ENCODE results near the gene PHOSPHO1. TPM values are rescaled to one million over a fixed set of nuclear protein-coding genes. Genes with fewer than 3 reads are reported as not detected.
A peak's percentile ranks its signal among the peaks of the same experiment; 100 is the strongest.

PHOSPHO1 gene
- total RNA-seq, 1 experiment from 2014 or later, result 0.48 TPM

- Histone ChIP-seq H3K27me3 (replicated peaks; ENCODE audit: control insufficient read depth, insufficient read depth, low read length) (no peaks in the 10 kb centered on the region), H3K4me3 (ENCODE audit: low read depth, low read length) (no peak overlapping the region), H3K9me3 (no peaks in the 10 kb centered on the region), H3K36me3 (ENCODE audit: control insufficient read depth, insufficient read depth, low read length) (no peaks in the 10 kb centered on the region), H3K4me1 (peaks cover 9% of the 10 kb centered on the region)
- ChIA-PET CTCF (no interaction called here), POLR2A (no interaction called here)
- Mint-ChIP-seq H3K27ac (ENCODE audit: unreplicated experiment) (no peak overlapping the region), H3K27me3 (ENCODE audit: insufficient read depth, unreplicated experiment) (no peaks in the 10 kb centered on the region), H3K9me3 (ENCODE audit: unreplicated experiment) (no peaks in the 10 kb centered on the region), H3K4me3 (ENCODE audit: unreplicated experiment) (no peak overlapping the region), H3K4me1 (ENCODE audit: low read depth, unreplicated experiment) (peaks cover 14% of the 10 kb centered on the region), H3K36me3 (ENCODE audit: insufficient read depth, unreplicated experiment) (peaks cover 18% of the 10 kb centered on the region)
- intact Hi-C loops (cut with micrococcal nuclease; ENCODE audit: unreplicated experiment), result loop anchor here (10.0 kb wide), 1 partner anchor 241 kb away; no protein-coding TSS in a partner anchor
- no TSS peak for BruUV-seq (replicated peaks)
- no peak for TF ChIP-seq CTCF (IDR thresholded peaks at IDR 0.05; ENCODE audit: insufficient read depth in 1 of 2, low read depth in 1 of 2, low read length in 1 of 2, severe bottlenecking in 1 of 2, unreplicated experiment in 1 of 2)
- no peak for DNase-seq
These were observed 34.8 kb downstream of the PHOSPHO1 start for GRCh38 chr17:49195751-49196150.

DNA sequence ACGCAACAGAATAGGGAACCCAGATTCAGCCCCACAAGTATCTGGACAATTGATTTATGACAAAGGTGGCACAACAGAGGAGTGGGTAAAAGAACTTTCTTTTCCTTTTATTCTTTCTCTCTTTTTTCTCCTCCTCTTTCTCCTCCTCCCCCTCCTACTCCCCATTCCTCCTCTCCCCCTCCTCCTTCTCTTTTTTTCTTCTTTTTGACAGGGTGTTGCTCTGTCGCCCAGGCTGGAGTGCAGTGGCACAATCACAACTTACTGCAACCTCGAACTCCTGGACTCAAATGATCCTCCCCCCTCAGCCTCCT lies 36.3 kb downstream of the PHOSPHO1 start:
- intact Hi-C loops (cut with micrococcal nuclease; ENCODE audit: unreplicated experiment), result loop anchor here (5.0 to 10.0 kb wide), 4 partner anchors 62 to 302 kb away; partner anchors contain the start of genes ATP5MC1 and B4GALNT2
- Histone ChIP-seq H3K27me3 (replicated peaks; ENCODE audit: control insufficient read depth, insufficient read depth, low read length) (no peaks in the 10 kb centered on the region), H3K4me1 (peaks cover 9% of the 10 kb centered on the region), H3K4me3 (ENCODE audit: low read depth, low read length) (no peak overlapping the region), H3K9me3 (no peaks in the 10 kb centered on the region), H3K36me3 (ENCODE audit: control insufficient read depth, insufficient read depth, low read length) (no peaks in the 10 kb centered on the region)
- DNase-seq, result peak in 1 of 2 experiments; percentile 15
- ChIA-PET POLR2A (interaction anchor here (1.1 kb wide), 1 partner anchor 250 kb away, joined by 4 read pairs; the partner anchor contains the start of gene SNF8), CTCF (interaction anchor here (1.5 kb wide), 1 partner anchor 30 kb away, joined by 6 read pairs; no protein-coding TSS in a partner anchor)
- Mint-ChIP-seq H3K4me1 (ENCODE audit: low read depth, unreplicated experiment) (peaks cover 14% of the 10 kb centered on the region), H3K4me3 (ENCODE audit: unreplicated experiment) (peak overlapping the region; percentile 73), H3K27me3 (ENCODE audit: insufficient read depth, unreplicated experiment) (no peaks in the 10 kb centered on the region), H3K36me3 (ENCODE audit: insufficient read depth, unreplicated experiment) (peaks cover 18% of the 10 kb centered on the region), H3K9me3 (ENCODE audit: unreplicated experiment) (no peaks in the 10 kb centered on the region), H3K27ac (ENCODE audit: unreplicated experiment) (no peak overlapping the region)
- TF ChIP-seq CTCF (IDR thresholded peaks at IDR 0.05; ENCODE audit: insufficient read depth in 1 of 2, low read depth in 1 of 2, low read length in 1 of 2, severe bottlenecking in 1 of 2, unreplicated experiment in 1 of 2), result no peak
- no TSS peak for BruUV-seq (replicated peaks)

DNA sequence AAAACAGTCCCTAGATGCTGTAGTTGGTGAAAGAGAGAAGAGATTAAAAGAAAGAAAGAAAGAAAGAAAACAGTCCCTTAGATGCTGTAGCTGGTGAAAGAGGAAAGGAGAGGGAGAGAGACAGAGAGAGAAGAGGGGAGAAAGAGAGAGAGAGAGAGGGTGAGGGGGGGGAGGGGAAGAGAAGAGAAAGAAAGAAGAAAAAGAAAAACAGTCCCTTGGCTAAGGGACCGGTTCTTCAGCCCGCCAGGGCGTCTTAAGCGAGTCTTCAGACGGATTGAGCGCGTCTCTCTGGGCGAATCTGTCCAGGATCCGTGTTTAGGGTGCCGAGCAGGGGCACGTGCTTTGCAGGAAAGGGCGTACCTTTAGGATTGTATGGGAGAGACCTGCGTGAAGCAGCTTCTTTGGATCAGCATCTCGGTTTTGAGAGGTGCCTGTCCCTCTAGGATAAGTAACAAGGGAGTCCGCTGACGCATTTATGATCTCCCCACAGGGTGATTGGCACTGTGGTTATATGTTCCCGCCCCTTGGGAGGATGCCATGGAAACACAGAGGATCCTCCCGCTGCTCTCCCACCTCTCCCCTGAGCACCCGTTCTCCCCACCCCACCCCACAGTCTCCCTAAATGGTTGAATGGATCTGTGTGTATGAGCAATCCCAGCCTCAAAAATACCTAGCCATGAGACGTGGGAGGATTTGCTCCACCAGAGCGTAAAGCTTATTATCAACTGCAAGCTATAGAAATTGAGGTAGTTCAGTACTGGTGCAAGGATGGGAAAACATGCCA lies 36.9 kb downstream of the PHOSPHO1 start:
- ChIA-PET POLR2A (interaction anchor here (1.1 kb wide), 1 partner anchor 249 kb away, joined by 4 read pairs; the partner anchor contains the start of gene SNF8), CTCF (interaction anchor here (0.6 to 1.5 kb wide), 2 partner anchors 31 to 35 kb away, joined by 6 read pairs; no protein-coding TSS in a partner anchor)
- intact Hi-C loops (cut with micrococcal nuclease; ENCODE audit: unreplicated experiment), result loop anchor here (2.0 to 10.0 kb wide), 5 partner anchors 61 to 301 kb away; partner anchors contain the start of genes ATP5MC1, B4GALNT2 and IGF2BP1
- H3K27me3 Mint-ChIP-seq (ENCODE audit: insufficient read depth, unreplicated experiment), result no peaks in the 10 kb centered on the region
- H3K4me3 Mint-ChIP-seq (ENCODE audit: unreplicated experiment), result peak overlapping the region; percentile 73
- peaks cover 18% of the 10 kb centered on the region for H3K36me3 Mint-ChIP-seq (ENCODE audit: insufficient read depth, unreplicated experiment)
- Histone ChIP-seq H3K36me3 (ENCODE audit: control insufficient read depth, insufficient read depth, low read length) (no peaks in the 10 kb centered on the region), H3K4me1 (peaks cover 9% of the 10 kb centered on the region), H3K27me3 (replicated peaks; ENCODE audit: control insufficient read depth, insufficient read depth, low read length) (no peaks in the 10 kb centered on the region), H3K4me3 (ENCODE audit: low read depth, low read length) (peak overlapping the region; percentile 72), H3K9me3 (no peaks in the 10 kb centered on the region)
- BruUV-seq (replicated peaks), result no TSS peak
- DNase-seq, result peak; percentile 71 to 79
- peak overlapping the region; percentile 95 for H3K27ac Mint-ChIP-seq (ENCODE audit: unreplicated experiment)
- no peak for TF ChIP-seq CTCF (IDR thresholded peaks at IDR 0.05; ENCODE audit: insufficient read depth in 1 of 2, low read depth in 1 of 2, low read length in 1 of 2, severe bottlenecking in 1 of 2, unreplicated experiment in 1 of 2)
- H3K9me3 Mint-ChIP-seq (ENCODE audit: unreplicated experiment), result no peaks in the 10 kb centered on the region
- H3K4me1 Mint-ChIP-seq (ENCODE audit: low read depth, unreplicated experiment), result peaks cover 14% of the 10 kb centered on the region
